Measurements from ENCODE around the gene CASP8.

Gene CASP8

DNA sequence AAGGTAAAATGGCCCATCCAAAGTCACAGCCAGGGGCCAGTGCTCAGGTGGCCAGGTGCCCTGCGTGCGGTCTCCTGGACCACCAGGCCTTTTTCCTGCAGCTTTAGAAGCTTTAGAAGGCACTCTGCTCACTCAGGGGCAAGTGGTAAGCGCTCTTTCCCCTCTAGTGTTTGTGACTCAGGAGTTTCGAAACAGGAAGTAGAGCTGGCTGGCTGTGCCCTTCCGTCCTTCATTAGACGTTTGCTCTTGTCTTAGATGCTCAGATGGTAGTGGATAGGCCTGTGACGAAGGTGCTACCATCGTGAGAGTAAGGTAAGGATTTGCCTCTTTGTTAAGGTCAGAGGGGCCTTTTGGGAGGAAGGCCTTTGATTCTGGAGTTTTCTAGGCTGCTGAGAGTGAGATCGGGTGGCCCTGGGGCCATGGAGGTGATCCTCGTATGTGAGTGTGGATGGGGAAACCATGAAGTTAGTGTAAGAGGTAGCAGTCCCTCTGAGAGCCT lies at the start of gene CASP8:
Gene CASP8 (plus strand): TSS at position 235 of the 499 bp plus-strand sequence. CDS start 5,951 bp downstream, outside the sequence.
- TF ChIP-seq, protein P1, sequence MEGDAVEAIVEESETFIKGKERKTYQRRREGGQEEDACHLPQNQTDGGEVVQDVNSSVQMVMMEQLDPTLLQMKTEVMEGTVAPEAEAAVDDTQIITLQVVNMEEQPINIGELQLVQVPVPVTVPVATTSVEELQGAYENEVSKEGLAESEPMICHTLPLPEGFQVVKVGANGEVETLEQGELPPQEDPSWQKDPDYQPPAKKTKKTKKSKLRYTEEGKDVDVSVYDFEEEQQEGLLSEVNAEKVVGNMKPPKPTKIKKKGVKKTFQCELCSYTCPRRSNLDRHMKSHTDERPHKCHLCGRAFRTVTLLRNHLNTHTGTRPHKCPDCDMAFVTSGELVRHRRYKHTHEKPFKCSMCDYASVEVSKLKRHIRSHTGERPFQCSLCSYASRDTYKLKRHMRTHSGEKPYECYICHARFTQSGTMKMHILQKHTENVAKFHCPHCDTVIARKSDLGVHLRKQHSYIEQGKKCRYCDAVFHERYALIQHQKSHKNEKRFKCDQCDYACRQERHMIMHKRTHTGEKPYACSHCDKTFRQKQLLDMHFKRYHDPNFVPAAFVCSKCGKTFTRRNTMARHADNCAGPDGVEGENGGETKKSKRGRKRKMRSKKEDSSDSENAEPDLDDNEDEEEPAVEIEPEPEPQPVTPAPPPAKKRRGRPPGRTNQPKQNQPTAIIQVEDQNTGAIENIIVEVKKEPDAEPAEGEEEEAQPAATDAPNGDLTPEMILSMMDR (IDR thresholded peaks at IDR 0.05; ENCODE audit: low read depth, low read length), result no peak
- peak; percentile 66 to 81 for DNase-seq (ENCODE audit: low read depth in 2 of 2)
- H3K4me3 ChIP-seq (replicated peaks in 1 of 2; ENCODE audit: low read depth in 2 of 2, low read length in 2 of 2), result peak within 1 kb of the TSS in 1 of 2 donors; percentile 61

DNA sequence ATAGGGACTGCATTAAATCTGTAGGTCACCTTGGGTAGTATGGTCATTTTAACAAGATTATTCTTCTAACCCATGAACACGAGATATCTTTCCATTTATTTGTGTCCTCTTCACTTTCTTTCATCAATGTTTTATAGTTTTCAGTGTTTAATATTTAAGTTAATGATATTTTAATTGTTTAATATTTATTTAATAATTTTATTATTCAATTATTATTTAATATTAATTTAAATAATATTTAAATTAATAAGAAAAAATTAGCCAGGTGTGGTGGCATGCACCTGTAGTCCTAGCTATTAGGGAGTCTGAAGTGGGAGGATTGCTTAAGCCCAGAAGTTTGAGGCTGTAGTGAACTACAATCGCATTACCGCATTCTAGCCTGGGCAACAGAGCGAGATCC lies 44.4 kb upstream of the CASP8 start:
- no peak overlapping the region for H3K4me3 ChIP-seq (replicated peaks in 1 of 2; ENCODE audit: low read depth in 2 of 2, low read length in 2 of 2)
- TF ChIP-seq, protein P1 (IDR thresholded peaks at IDR 0.05; ENCODE audit: low read depth, low read length), result no peak
- no peak for DNase-seq (ENCODE audit: low read depth in 2 of 2)

DNA sequence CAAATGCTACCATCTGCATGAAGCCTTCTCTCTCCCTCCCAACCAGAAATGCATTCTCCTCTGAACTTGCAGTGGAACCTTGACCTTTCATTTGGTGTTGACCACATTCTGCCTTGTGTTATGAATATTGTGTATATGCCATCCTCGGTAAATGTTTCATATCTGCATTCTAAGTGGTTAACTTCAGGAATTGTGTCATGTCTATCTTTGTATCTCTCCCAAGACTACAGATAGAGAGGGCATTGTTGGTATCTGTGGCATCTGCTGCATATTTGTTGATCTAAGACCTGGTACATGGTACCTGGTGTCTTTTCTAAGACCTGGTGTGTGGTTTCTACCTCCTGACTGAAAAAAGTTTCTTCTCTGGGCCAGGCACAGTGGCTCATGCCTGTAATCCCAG lies 43.4 kb upstream of the CASP8 start:
- DNase-seq (ENCODE audit: low read depth in 2 of 2), result no peak
- TF ChIP-seq, protein P1 (IDR thresholded peaks at IDR 0.05; ENCODE audit: low read depth, low read length), result no peak
- H3K4me3 ChIP-seq (replicated peaks in 1 of 2; ENCODE audit: low read depth in 2 of 2, low read length in 2 of 2), result no peak overlapping the region

DNA sequence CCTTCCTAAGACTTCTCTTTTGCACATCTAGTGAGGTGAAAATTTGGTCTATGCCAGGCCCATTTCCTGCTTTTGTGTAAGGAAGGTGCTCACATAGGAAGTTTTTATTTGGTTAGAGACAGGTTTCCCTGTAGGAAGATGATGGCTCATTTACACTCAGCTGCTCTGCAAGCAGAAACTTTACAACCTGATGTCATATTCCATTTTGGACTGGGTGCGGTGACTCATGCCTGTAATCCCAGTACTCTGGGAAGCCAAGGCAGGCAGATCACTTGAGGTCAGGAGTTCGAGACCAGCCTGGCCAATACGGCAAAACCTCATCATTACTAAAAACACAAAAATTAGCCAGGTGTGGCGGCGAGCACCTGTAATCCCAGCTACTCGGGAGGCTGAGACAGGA lies 41.6 kb upstream of the CASP8 start:
- DNase-seq (ENCODE audit: low read depth in 2 of 2), result peak in 1 of 2 donors; percentile 40
- H3K4me3 ChIP-seq (replicated peaks in 1 of 2; ENCODE audit: low read depth in 2 of 2, low read length in 2 of 2), result no peak overlapping the region
- TF ChIP-seq, protein P1 (IDR thresholded peaks at IDR 0.05; ENCODE audit: low read depth, low read length), result no peak

DNA sequence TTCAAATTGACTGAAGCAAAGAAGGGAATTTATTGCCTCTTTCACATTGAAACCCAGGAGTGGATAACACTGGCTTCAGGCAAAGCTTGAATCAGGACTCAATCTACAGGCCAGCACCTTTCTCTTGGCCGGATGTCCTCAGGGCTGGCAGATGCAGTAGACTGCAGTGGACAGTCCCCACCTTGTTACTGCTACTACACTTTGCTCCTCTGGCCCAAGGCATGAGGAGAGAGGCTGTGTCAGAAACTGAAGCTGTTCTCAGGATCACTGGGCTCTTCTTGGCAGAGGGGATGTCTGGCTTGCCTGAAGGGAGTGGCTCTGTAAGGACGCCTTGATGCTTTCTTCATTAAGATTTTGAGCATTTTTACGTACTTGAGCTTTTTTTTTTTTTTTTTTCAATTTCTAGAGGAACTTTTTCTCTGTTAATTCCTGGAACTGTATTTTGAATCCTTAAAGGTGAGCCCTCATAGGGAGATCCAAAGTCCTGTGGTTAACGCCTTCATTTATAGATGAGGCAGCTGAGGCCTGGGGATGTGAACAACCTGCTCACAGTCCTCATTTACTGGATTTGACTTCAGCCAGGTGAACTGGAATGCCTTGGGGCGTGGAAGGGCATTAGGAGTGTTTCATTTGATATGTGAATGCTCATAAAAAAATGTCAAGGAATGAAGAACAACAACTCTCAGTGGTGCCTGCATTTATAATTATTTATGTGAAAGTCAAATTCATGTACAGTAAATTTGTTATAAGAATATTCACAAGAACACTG lies 40.8 kb upstream of the CASP8 start:
- H3K4me3 ChIP-seq (replicated peaks in 1 of 2; ENCODE audit: low read depth in 2 of 2, low read length in 2 of 2), result no peak overlapping the region
- no peak for DNase-seq (ENCODE audit: low read depth in 2 of 2)
- TF ChIP-seq, protein P1 (IDR thresholded peaks at IDR 0.05; ENCODE audit: low read depth, low read length), result no peak

DNA sequence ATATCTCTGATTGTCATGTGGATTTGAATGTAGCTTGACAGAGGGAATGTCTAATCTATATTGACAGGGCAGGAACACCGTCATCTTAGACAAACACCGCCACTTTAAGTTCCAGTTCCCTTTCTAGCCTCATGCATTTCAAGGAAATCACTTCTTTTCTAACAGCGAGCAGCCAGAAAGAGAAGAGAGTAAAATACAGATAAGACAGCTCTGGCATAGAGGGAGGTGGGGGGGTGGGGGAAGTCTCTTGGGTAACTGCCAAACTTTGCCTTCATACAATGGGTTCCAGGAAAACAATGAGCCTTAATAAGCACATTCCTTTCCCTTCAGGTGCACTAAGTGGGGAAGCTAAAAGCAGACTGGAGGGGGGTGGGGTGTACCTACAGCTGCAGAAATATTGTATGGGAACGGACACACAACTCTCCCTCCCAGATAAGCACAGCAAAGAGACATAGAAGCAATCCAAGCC lies 40.2 kb upstream of the CASP8 start:
- TF ChIP-seq, protein P1 (IDR thresholded peaks at IDR 0.05; ENCODE audit: low read depth, low read length), result no peak
- H3K4me3 ChIP-seq (replicated peaks in 1 of 2; ENCODE audit: low read depth in 2 of 2, low read length in 2 of 2), result no peak overlapping the region
- peak; percentile 44 to 71 for DNase-seq (ENCODE audit: low read depth in 2 of 2)

Data from cardiac fibroblast (primary cell).